MCF 10A (cell line): ENCODE results near the gene SPATA20. TPM values are rescaled to one million over a fixed set of nuclear protein-coding genes. Genes with fewer than 3 reads are reported as not detected.

ENCODE experiments used
- BruUV-seq: library from RNA; stranded (reverse); fragments of 400-500 nt; replicated peaks from 2 replicates; lab custom pipeline; 2021; lab: Mats Ljungman, UMichigan
- CTCF ChIA-PET: fragments of 300-600 bp; sonication (Branson Sonifier 250); formaldehyde crosslinking; extraction: SDS; loops from one replicate; lab custom pipeline; 2021; ENCODE audit warnings: antibody characterized with exemption, inconsistent platforms; lab: Yijun Ruan, JAX
- POLR2A ChIA-PET: fragments of 300-600, 350-650 bp; sonication (Branson Sonifier 250); formaldehyde crosslinking; extraction: SDS; loops from one replicate; lab custom pipeline; 2020; ENCODE audit warnings: antibody characterized with exemption, inconsistent platforms; lab: Yijun Ruan, JAX
- DNase-seq: peaks from one replicate; pipeline ENCODE4 v3.0.0-alpha.2; 2018; ENCODE audit not compliant: unreplicated experiment
- H3K27ac Mint-ChIP-seq: one replicate; pipeline ENCODE4 v1.8.0; 2022; ENCODE audit warnings: mild to moderate bottlenecking, low read depth, mixed read lengths; ENCODE audit not compliant: unreplicated experiment
- H3K27me3 Mint-ChIP-seq: one replicate; pipeline ENCODE4 v1.8.0; 2022; ENCODE audit warnings: mixed read lengths; ENCODE audit not compliant: insufficient read depth, unreplicated experiment
- H3K36me3 Mint-ChIP-seq: one replicate; pipeline ENCODE4 v1.8.0; 2022; ENCODE audit warnings: mild to moderate bottlenecking, moderate library complexity, mixed read lengths; ENCODE audit not compliant: insufficient read depth, unreplicated experiment
- H3K4me1 Mint-ChIP-seq: one replicate; pipeline ENCODE4 v1.8.0; 2022; ENCODE audit warnings: mixed read lengths; ENCODE audit not compliant: insufficient read depth, unreplicated experiment
- H3K4me3 Mint-ChIP-seq: one replicate; pipeline ENCODE4 v1.8.0; 2022; ENCODE audit warnings: mild to moderate bottlenecking, moderate library complexity, mixed read lengths; ENCODE audit not compliant: unreplicated experiment
- H3K9me3 Mint-ChIP-seq: one replicate; pipeline ENCODE4 v1.8.0; 2022; ENCODE audit warnings: mixed read lengths; ENCODE audit not compliant: unreplicated experiment
- intact Hi-C: fragments of 100-400 bp; cut with micrococcal nuclease; formaldehyde crosslinking; loops from 2 replicates; pipeline ENCODE4 v1.14.1; 2022
- total RNA-seq: library from RNA; stranded (reverse); gene quantifications from 2 replicates; pipeline ENCODE4 v1.2.3, GENCODE V29; 2022
- TF ChIP-seq, protein P1 (sequence below): fragments of 200-600 bp; IDR thresholded peaks from one replicate; pipeline ENCODE4 v1.8.0; 2022; ENCODE audit warnings: antibody characterized with exemption, mild to moderate bottlenecking; ENCODE audit not compliant: unreplicated experiment

SPATA20 gene
- total RNA-seq, 1 experiment from 2014 or later = 35.3 TPM

DNA sequence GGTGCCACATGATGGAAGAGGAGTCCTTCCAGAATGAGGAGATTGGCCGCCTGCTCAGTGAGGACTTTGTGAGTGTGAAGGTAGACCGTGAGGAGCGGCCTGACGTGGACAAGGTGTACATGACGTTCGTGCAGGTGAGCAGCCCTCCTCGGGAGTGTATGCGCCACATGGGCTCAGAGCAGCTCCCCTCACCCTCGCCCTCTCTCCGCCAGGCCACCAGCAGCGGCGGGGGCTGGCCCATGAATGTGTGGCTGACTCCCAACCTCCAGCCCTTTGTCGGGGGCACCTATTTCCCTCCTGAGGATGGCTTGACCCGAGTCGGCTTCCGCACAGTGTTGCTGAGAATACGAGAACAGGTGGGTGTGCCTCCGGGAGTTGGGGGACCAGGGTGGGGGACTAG lies 1.9 kb downstream of the SPATA20 start:
- Mint-ChIP-seq H3K9me3 (no peaks in the 10 kb centered on the region), H3K27me3 (no peaks in the 10 kb centered on the region), H3K4me3 (no peak overlapping the region), H3K4me1 (peaks cover 6% of the 10 kb centered on the region), H3K36me3 (peaks cover 6% of the 10 kb centered on the region), H3K27ac (no peak overlapping the region)
- DNase-seq = no peak
- CTCF ChIA-PET = interaction anchor here (0.9 to 2.4 kb wide), 2 partner anchors 82 to 137 kb away, joined by 3 to 22 read pairs; no protein-coding TSS in a partner anchor
- TF ChIP-seq, protein P1, sequence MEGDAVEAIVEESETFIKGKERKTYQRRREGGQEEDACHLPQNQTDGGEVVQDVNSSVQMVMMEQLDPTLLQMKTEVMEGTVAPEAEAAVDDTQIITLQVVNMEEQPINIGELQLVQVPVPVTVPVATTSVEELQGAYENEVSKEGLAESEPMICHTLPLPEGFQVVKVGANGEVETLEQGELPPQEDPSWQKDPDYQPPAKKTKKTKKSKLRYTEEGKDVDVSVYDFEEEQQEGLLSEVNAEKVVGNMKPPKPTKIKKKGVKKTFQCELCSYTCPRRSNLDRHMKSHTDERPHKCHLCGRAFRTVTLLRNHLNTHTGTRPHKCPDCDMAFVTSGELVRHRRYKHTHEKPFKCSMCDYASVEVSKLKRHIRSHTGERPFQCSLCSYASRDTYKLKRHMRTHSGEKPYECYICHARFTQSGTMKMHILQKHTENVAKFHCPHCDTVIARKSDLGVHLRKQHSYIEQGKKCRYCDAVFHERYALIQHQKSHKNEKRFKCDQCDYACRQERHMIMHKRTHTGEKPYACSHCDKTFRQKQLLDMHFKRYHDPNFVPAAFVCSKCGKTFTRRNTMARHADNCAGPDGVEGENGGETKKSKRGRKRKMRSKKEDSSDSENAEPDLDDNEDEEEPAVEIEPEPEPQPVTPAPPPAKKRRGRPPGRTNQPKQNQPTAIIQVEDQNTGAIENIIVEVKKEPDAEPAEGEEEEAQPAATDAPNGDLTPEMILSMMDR = no peak
- BruUV-seq = no TSS peak
- intact Hi-C loops = loop anchor here (5.0 to 10.0 kb wide), 2 partner anchors 133 to 406 kb away; no protein-coding TSS in a partner anchor
- POLR2A ChIA-PET = no interaction called here

DNA sequence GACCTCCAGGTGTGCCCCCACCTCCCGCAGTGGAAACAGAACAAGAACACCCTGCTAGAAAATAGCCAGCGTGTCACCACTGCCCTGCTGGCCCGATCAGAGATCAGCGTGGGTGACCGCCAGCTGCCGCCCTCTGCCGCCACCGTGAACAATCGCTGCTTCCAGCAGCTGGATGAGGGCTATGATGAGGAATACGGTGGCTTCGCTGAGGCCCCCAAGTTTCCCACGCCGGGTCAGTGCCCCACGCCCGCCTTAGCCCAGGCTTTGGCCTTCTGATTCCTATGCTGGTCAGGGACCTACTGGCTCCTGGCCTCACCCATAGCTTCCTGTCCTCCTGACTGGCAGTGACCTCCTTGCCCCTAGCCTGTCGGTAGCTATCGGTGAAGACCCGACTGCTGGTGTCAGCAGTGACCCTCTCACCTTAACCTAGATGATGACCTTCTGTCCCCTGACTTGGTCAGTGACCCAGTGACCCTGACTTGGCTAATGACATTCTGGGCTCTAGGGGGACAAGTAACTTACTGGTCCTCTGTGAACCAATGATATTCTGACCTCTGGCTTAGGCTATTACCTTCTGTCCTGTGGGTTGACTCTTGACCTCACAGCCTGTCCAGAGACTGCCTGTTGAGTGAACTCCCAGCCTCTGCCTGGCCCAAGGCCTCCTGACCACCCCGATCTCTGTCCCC lies 2.4 kb downstream of the SPATA20 start:
- TF ChIP-seq, protein P1 = no peak
- Mint-ChIP-seq H3K4me1 (peaks cover 6% of the 10 kb centered on the region), H3K36me3 (peaks cover 6% of the 10 kb centered on the region), H3K27ac (no peak overlapping the region), H3K27me3 (no peaks in the 10 kb centered on the region), H3K9me3 (no peaks in the 10 kb centered on the region), H3K4me3 (no peak overlapping the region)
- intact Hi-C loops = loop anchor here (5.0 to 10.0 kb wide), 2 partner anchors 133 to 405 kb away; no protein-coding TSS in a partner anchor
- ChIA-PET POLR2A (interaction anchor here (0.6 kb wide), 1 partner anchor 152 kb away, joined by 3 read pairs; no protein-coding TSS in a partner anchor), CTCF (interaction anchor here (0.6 to 3.2 kb wide), 5 partner anchors 76 to 617 kb away, joined by 3 to 23 read pairs (median 7); partner anchors contain the start of gene NME2)
- BruUV-seq = TSS peak; percentile 23
- DNase-seq = no peak

DNA sequence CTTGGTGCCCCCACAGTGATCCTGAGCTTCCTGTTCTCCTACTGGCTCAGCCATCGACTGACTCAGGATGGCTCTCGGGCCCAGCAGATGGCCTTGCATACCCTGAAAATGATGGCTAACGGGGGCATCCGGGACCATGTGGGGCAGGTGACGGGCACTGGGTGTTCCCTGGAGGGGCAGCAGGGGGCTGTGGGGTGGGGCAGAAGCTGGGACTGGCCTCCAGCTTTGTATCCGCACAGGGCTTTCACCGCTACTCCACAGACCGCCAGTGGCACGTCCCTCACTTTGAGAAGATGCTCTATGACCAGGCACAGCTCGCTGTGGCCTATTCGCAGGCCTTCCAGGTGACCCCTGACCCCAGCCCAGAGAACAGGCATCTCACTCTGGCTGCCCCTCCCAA lies 3.0 kb downstream of the SPATA20 start:
- Mint-ChIP-seq H3K9me3 (no peaks in the 10 kb centered on the region), H3K27me3 (no peaks in the 10 kb centered on the region), H3K36me3 (peaks cover 6% of the 10 kb centered on the region), H3K4me1 (peaks cover 6% of the 10 kb centered on the region), H3K27ac (no peak overlapping the region), H3K4me3 (no peak overlapping the region)
- POLR2A ChIA-PET = interaction anchor here (0.6 kb wide), 1 partner anchor 152 kb away, joined by 3 read pairs; no protein-coding TSS in a partner anchor
- no TSS peak for BruUV-seq
- TF ChIP-seq, protein P1 = no peak
- CTCF ChIA-PET = interaction anchor here (0.6 to 3.2 kb wide), 11 partner anchors 10 to 617 kb away, joined by 3 to 23 read pairs (median 5); partner anchors contain the start of gene NME2
- intact Hi-C loops = loop anchor here (5.0 to 10.0 kb wide), 2 partner anchors 132 to 405 kb away; no protein-coding TSS in a partner anchor
- no peak for DNase-seq
